MM.1S (cell line): ENCODE results near the gene PPP1R12B.
"Not testable (repeated sequence)": the region's sequence is repeated elsewhere in the genome, so short reads cannot be mapped to it uniquely, and the experiment has no call there.

ENCODE experiments used
- DNase-seq: peaks from one replicate; pipeline ENCODE4 v3.0.0-alpha.2; 2015
- H2AFZ ChIP-seq: fragments of 300-600 bp; sonication (generic); 2 replicates; pipeline ENCODE4 v1.6.0; 2016; ENCODE audit warnings: antibody characterized with exemption, low read length
- H3F3A ChIP-seq: fragments of 300-600 bp; sonication (generic); 2 replicates; pipeline ENCODE4 v1.6.1; 2016; ENCODE audit warnings: mild to moderate bottlenecking, antibody characterized with exemption, low read length, moderate library complexity, mixed read lengths; ENCODE audit not compliant: insufficient read depth
- H3K27ac ChIP-seq: fragments of 300-600 bp; sonication (generic); 2 replicates; pipeline ENCODE4 v1.5.1; 2016; ENCODE audit warnings: mild to moderate bottlenecking, low read length
- H3K27me3 ChIP-seq: fragments of 300-600 bp; sonication (generic); replicated peaks from 2 replicates; pipeline ENCODE4 v1.6.0; 2016; ENCODE audit warnings: low read length; ENCODE audit not compliant: insufficient read depth
- H3K36me3 ChIP-seq: fragments of 300-600 bp; sonication (generic); replicated peaks from 2 replicates; pipeline ENCODE4 v1.6.1; 2016; ENCODE audit warnings: mild to moderate bottlenecking, low read length, mixed read lengths; ENCODE audit not compliant: insufficient read depth
- H3K4me1 ChIP-seq: fragments of 300-600 bp; sonication (generic); 2 replicates; pipeline ENCODE4 v1.6.1; 2016; ENCODE audit warnings: low read length, mixed read lengths
- H3K4me2 ChIP-seq: fragments of 300-600 bp; sonication (generic); 2 replicates; pipeline ENCODE4 v1.6.0; 2016; ENCODE audit warnings: low read depth, low read length
- H3K4me3 ChIP-seq: fragments of 300-600 bp; sonication (generic); 2 replicates; pipeline ENCODE4 v1.5.1; 2016; ENCODE audit warnings: low read length, mixed read lengths
- H3K79me2 ChIP-seq: fragments of 300-600 bp; sonication (generic); 2 replicates; pipeline ENCODE4 v1.6.1; 2016; ENCODE audit warnings: mixed run types, low read length, mixed read lengths
- H3K9ac ChIP-seq: fragments of 300-600 bp; sonication (generic); 2 replicates; pipeline ENCODE4 v1.6.1; 2016; ENCODE audit warnings: low read length, mixed read lengths
- H3K9me2 ChIP-seq: fragments of 300-600 bp; sonication (generic); replicated peaks from 2 replicates; pipeline ENCODE4 v1.6.1; 2016; ENCODE audit warnings: mild to moderate bottlenecking, low read length, mixed read lengths; ENCODE audit not compliant: insufficient read depth
- H3K9me3 ChIP-seq: fragments of 300-600 bp; sonication (generic); replicated peaks from 2 replicates; pipeline ENCODE4 v1.6.1; 2016; ENCODE audit warnings: mild to moderate bottlenecking, low read length, mixed read lengths; ENCODE audit not compliant: insufficient read depth
- H4K20me1 ChIP-seq: fragments of 300-600 bp; sonication (generic); 2 replicates; pipeline ENCODE4 v1.6.1; 2016; ENCODE audit warnings: mild to moderate bottlenecking, low read length, moderate library complexity, mixed read lengths; ENCODE audit not compliant: insufficient read depth
- EZH2 ChIP-seq: fragments of 300-600 bp; sonication (generic); optimal IDR thresholded peaks from 2 replicates; pipeline ENCODE3; 2017; ENCODE audit warnings: low read depth, mild to moderate bottlenecking, antibody characterized with exemption, low read length, mixed read lengths
- EZH2phosphoT487 ChIP-seq: fragments of 300-600 bp; sonication (generic); IDR thresholded peaks from 2 replicates; pipeline ENCODE4 v1.6.1; 2018; ENCODE audit warnings: antibody characterized with exemption, low read length
- TF ChIP-seq, protein P1 (sequence below): fragments of 300-600 bp; sonication (generic); IDR thresholded peaks from 2 replicates; pipeline ENCODE4 v1.5.1; 2016; ENCODE audit warnings: antibody characterized with exemption, low read length, mixed read lengths

The PPP1R12B gene

DNA sequence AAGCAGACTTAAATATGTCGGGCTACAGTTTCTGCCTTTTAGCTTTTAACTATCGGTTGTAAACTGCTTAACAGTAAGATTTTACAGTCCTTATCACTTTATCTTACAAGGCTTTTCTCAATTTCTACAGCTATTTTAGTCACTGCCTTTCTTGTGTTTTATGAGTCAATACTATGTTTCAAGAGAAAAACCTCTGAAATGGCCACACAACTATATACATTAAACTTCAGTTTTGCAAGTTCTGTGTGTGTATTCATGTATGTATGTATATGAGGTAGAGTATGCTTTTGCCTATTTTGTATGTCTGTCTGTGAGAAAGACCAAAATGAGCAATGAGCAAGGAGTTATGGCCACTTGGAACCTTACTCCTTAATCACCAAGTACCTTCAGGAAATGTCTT, 191.9 kb downstream of the PPP1R12B start:
- no peak overlapping the region for H3K9ac ChIP-seq

GRCh38 chr1:202540858-202541257, 192.4 kb downstream of the PPP1R12B start:
- not testable (repeated sequence) for H3K4me3 ChIP-seq, H3K9me2 ChIP-seq, H3K4me2 ChIP-seq, H3K9ac ChIP-seq, H3K9me3 ChIP-seq, H4K20me1 ChIP-seq, DNase-seq, H3K79me2 ChIP-seq, H3K36me3 ChIP-seq, H2AFZ ChIP-seq, H3K27ac ChIP-seq, H3F3A ChIP-seq, H3K4me1 ChIP-seq, H3K27me3 ChIP-seq

More for the DNA sequence above, 191.9 kb downstream of the PPP1R12B start:
- TF ChIP-seq, protein P1, sequence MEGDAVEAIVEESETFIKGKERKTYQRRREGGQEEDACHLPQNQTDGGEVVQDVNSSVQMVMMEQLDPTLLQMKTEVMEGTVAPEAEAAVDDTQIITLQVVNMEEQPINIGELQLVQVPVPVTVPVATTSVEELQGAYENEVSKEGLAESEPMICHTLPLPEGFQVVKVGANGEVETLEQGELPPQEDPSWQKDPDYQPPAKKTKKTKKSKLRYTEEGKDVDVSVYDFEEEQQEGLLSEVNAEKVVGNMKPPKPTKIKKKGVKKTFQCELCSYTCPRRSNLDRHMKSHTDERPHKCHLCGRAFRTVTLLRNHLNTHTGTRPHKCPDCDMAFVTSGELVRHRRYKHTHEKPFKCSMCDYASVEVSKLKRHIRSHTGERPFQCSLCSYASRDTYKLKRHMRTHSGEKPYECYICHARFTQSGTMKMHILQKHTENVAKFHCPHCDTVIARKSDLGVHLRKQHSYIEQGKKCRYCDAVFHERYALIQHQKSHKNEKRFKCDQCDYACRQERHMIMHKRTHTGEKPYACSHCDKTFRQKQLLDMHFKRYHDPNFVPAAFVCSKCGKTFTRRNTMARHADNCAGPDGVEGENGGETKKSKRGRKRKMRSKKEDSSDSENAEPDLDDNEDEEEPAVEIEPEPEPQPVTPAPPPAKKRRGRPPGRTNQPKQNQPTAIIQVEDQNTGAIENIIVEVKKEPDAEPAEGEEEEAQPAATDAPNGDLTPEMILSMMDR, result no peak
- TF ChIP-seq EZH2phosphoT487 (no peak), EZH2 (no peak)
- no peaks in the 10 kb centered on the region for H3K9me2 ChIP-seq
- no peaks in the 10 kb centered on the region for H3K27me3 ChIP-seq
- no peak overlapping the region for H3K4me2 ChIP-seq
- DNase-seq, result no peak
- H3F3A ChIP-seq, result no peaks in the 10 kb centered on the region
- H4K20me1 ChIP-seq, result no peaks in the 10 kb centered on the region
- no peak overlapping the region for H3K27ac ChIP-seq
- no peaks in the 10 kb centered on the region for H3K79me2 ChIP-seq
- no peak overlapping the region for H3K4me3 ChIP-seq
- no peaks in the 10 kb centered on the region for H3K36me3 ChIP-seq
- H3K4me1 ChIP-seq, result no peaks in the 10 kb centered on the region
- no peaks in the 10 kb centered on the region for H3K9me3 ChIP-seq
- no peak overlapping the region for H2AFZ ChIP-seq

GRCh38 chr1:202542415-202542814, 193.9 kb downstream of the PPP1R12B start:
- not testable (repeated sequence) for DNase-seq, H3K9me2 ChIP-seq, H3K9me3 ChIP-seq, H3K36me3 ChIP-seq, H3K79me2 ChIP-seq, H2AFZ ChIP-seq, H3K4me2 ChIP-seq, H3K27me3 ChIP-seq, H3K4me3 ChIP-seq, H4K20me1 ChIP-seq, H3K27ac ChIP-seq, H3K9ac ChIP-seq
- H3K4me1 ChIP-seq, result peaks cover 15% of the 10 kb centered on the region
- H3F3A ChIP-seq, result peaks cover 16% of the 10 kb centered on the region

GRCh38 chr1:202543537-202543936, 195.0 kb downstream of the PPP1R12B start:
- H2AFZ ChIP-seq, H3K27ac ChIP-seq, H3K4me3 ChIP-seq, H3K36me3 ChIP-seq, H3K79me2 ChIP-seq, H3K9me2 ChIP-seq, DNase-seq, H3K27me3 ChIP-seq, H3K4me2 ChIP-seq, H3K9me3 ChIP-seq, H4K20me1 ChIP-seq, H3K9ac ChIP-seq: not testable (repeated sequence)
- peaks cover 25% of the 10 kb centered on the region for H3K4me1 ChIP-seq
- H3F3A ChIP-seq, result peaks cover 18% of the 10 kb centered on the region

DNA sequence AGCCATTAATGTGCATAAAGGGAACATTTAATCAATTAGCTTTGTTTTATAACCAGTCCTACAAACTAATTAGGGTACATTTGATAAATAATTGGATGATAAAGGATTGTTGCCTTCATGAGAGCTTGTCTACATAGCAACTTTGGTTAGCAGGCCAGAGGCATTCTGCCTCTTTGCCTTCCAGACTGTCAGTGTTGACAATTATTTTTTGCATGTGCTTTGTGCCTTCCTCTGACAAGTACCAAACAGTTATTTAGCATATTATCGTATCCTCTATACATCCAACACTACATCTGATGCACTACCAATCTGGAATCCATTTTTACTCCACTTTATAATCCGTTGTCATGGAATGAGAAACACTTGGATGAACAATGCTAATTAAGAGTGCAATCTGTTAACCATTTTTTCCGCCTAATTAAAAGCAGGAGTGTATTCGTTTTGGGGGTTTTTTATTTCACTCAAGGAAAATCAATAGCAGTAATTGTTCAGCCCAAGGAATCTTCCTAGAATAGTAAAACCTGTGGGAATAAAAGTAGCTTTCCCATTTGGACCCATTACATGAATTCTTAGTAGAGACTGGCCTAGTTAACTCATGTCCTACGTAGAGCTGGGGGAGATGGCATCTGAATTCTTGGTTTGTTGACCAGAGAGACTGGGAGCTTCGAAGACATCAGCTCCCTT, 196.4 kb downstream of the PPP1R12B start:
- DNase-seq, H3K79me2 ChIP-seq, H3K27me3 ChIP-seq: not testable (repeated sequence)

DNA sequence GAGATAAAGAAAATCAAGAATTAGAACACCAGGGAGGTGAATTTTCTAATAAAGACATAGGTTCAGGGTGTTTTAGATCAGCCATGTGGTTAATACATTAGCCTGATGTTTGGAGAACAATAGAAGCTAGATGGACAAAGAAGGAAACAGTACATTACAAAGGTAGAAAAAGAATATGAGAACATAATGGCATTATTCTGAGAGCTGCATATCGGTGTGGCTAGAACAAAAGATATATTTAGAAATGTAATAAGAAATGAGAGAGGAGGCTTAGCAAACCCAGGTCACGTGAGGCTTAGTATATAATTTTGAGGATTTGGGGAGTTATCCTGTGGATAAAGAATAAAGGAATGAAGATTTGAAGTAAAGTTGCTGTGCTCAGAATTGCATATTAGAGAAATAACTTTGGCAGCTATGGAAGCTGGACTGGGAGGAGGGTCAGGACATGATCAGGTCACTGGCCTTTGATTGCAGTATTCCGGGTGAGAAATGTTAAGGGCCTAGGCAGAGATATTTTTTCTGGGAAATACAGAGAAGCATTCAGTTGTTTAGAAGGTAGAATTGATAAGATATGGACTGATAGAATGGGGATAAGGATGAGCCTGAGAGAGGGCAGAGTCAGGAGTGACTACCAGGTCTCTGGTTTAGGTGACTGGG, 197.3 kb downstream of the PPP1R12B start:
- Histone ChIP-seq H3K4me1 (peaks cover 32% of the 10 kb centered on the region), H3F3A (peaks cover 18% of the 10 kb centered on the region), H3K4me2 (peak overlapping the region; percentile 52; the same call in 1 of the 2 replicates), H3K27ac (peak overlapping the region; percentile 65; the same call in 1 of the 2 replicates)
- H3K9me2 ChIP-seq, H4K20me1 ChIP-seq, H3K9ac ChIP-seq, H3K9me3 ChIP-seq, H3K79me2 ChIP-seq, DNase-seq, H3K27me3 ChIP-seq, H2AFZ ChIP-seq, H3K36me3 ChIP-seq, H3K4me3 ChIP-seq: not testable (repeated sequence)

More for the DNA sequence above, 196.4 kb downstream of the PPP1R12B start:
- H4K20me1 ChIP-seq, H3K9me3 ChIP-seq, H3K27ac ChIP-seq, H3K36me3 ChIP-seq, H3K9ac ChIP-seq, H3K9me2 ChIP-seq, H2AFZ ChIP-seq, H3K4me2 ChIP-seq, H3K4me3 ChIP-seq: not testable (repeated sequence)
- H3K4me1 ChIP-seq, result peaks cover 28% of the 10 kb centered on the region
- H3F3A ChIP-seq, result peaks cover 18% of the 10 kb centered on the region

DNA sequence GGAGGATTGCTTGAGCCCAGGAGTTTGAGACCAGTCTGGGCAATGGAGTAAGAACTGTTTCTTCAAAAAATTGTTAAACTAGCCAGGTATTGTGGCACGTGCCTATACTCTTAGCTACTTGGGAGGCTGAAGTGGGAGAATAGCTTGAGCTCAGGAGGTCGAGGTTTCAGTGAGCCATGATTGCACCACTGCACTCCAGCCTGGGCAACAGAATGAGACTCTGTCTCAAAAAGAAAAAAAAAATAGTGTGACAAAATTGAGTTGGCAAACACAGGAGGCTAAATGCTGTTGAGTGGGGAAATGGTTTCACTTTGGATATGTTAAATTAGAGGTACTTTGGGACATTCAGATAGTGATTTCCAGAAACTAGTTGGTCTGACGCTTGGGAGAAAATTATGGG, 197.9 kb downstream of the PPP1R12B start:
- DNase-seq, H2AFZ ChIP-seq, H3K9me2 ChIP-seq, H3K79me2 ChIP-seq, H3K9ac ChIP-seq, H3K27me3 ChIP-seq, H3K9me3 ChIP-seq, H3K36me3 ChIP-seq, H4K20me1 ChIP-seq: not testable (repeated sequence)
- H3K4me1 ChIP-seq, result peaks cover 32% of the 10 kb centered on the region
- peak overlapping the region; percentile 65; the same call in 1 of the 2 replicates for H3K27ac ChIP-seq
- H3F3A ChIP-seq, result peaks cover 18% of the 10 kb centered on the region
- peak overlapping the region; percentile 27 for H3K4me3 ChIP-seq
- H3K4me2 ChIP-seq, result peak overlapping the region; percentile 52
